ENCODE data around the gene MORN2.

GRCh38 chr2:38873763-38874162 lies 2.0 kb upstream of the MORN2 start:
- no peak for TF ChIP-seq RAD51 (IDR thresholded peaks at IDR 0.05; ENCODE audit: borderline replicate concordance, low read depth)
- TF ChIP-seq FOXO4 (CRISPR knock-in tag; IDR thresholded peaks at IDR 0.05), result no peak
- no peak for TF ChIP-seq GATAD2B (IDR thresholded peaks at IDR 0.05; ENCODE audit: borderline replicate concordance)
- no peak for TF ChIP-seq MEIS2 (IDR thresholded peaks at IDR 0.05; ENCODE audit: partially characterized antibody)
- TF ChIP-seq PBX2 (CRISPR knock-in tag; IDR thresholded peaks at IDR 0.05; ENCODE audit: low read depth), result no peak
- TF ChIP-seq PBX2 (tag; conservative IDR thresholded peaks at IDR 0.05; ENCODE audit: low read depth), result no peak
- no peak for TF ChIP-seq HDAC2 (IDR thresholded peaks at IDR 0.05)
- no peak for TF ChIP-seq MCM5 (IDR thresholded peaks at IDR 0.05; ENCODE audit: low read depth)
- no peak for TF ChIP-seq SMARCA5 (IDR thresholded peaks at IDR 0.05)
- no peak for TF ChIP-seq TRIM25 (IDR thresholded peaks at IDR 0.05; ENCODE audit: borderline replicate concordance)
- no peak for TF ChIP-seq XRCC5 (IDR thresholded peaks at IDR 0.05; ENCODE audit: low read depth, low read length)
- TF ChIP-seq, protein P1, sequence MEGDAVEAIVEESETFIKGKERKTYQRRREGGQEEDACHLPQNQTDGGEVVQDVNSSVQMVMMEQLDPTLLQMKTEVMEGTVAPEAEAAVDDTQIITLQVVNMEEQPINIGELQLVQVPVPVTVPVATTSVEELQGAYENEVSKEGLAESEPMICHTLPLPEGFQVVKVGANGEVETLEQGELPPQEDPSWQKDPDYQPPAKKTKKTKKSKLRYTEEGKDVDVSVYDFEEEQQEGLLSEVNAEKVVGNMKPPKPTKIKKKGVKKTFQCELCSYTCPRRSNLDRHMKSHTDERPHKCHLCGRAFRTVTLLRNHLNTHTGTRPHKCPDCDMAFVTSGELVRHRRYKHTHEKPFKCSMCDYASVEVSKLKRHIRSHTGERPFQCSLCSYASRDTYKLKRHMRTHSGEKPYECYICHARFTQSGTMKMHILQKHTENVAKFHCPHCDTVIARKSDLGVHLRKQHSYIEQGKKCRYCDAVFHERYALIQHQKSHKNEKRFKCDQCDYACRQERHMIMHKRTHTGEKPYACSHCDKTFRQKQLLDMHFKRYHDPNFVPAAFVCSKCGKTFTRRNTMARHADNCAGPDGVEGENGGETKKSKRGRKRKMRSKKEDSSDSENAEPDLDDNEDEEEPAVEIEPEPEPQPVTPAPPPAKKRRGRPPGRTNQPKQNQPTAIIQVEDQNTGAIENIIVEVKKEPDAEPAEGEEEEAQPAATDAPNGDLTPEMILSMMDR (IDR thresholded peaks at IDR 0.05 in 2 of 3, conservative IDR thresholded peaks at IDR 0.05 in 1 of 3; ENCODE audit: insufficient read depth in 2 of 3, low read depth in 1 of 3, low read length in 3 of 3), result no peak
- TF ChIP-seq KLF1 (tag; IDR thresholded peaks at IDR 0.05), result no peak
- no peak for TF ChIP-seq ZNF239 (CRISPR knock-in tag; IDR thresholded peaks at IDR 0.05)
- TF ChIP-seq EP300 (IDR thresholded peaks at IDR 0.05; ENCODE audit: low read length), result no peak

Data from K562 (cell line).